MM.1S (cell line): ENCODE measurements around the gene COL6A3.

Experiments used
- EZH2 ChIP-seq: fragments of 300-600 bp; sonication (generic); optimal IDR thresholded peaks from 2 replicates; pipeline ENCODE3; 2017; ENCODE audit warnings: low read depth, mild to moderate bottlenecking, antibody characterized with exemption, low read length, mixed read lengths
- EZH2phosphoT487 ChIP-seq: fragments of 300-600 bp; sonication (generic); IDR thresholded peaks from 2 replicates; pipeline ENCODE4 v1.6.1; 2018; ENCODE audit warnings: antibody characterized with exemption, low read length
- TF ChIP-seq, protein P1 (sequence below): fragments of 300-600 bp; sonication (generic); IDR thresholded peaks from 2 replicates; pipeline ENCODE4 v1.5.1; 2016; ENCODE audit warnings: antibody characterized with exemption, low read length, mixed read lengths

DNA sequence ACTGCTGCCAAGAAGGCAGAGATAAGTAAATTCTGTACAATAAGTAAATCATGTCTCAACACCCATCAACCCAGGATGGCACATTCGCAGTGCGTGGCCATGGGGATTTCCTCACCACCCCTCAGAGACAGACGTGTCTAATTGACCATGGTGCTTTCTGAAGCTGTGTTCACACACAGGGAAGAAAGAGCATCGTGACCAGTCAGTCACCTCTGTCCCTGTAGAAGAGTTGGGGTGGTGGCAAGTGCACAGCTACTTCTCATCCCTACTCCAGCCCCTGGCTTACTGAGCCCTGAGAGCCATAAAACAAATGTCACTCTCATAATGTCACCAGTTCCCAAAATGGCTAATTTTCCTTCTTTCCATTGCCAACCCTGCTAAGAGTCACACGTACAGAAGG is 41.8 kb upstream of the COL6A3 start:
- TF ChIP-seq EZH2 (no peak), EZH2phosphoT487 (no peak)
- TF ChIP-seq, protein P1, sequence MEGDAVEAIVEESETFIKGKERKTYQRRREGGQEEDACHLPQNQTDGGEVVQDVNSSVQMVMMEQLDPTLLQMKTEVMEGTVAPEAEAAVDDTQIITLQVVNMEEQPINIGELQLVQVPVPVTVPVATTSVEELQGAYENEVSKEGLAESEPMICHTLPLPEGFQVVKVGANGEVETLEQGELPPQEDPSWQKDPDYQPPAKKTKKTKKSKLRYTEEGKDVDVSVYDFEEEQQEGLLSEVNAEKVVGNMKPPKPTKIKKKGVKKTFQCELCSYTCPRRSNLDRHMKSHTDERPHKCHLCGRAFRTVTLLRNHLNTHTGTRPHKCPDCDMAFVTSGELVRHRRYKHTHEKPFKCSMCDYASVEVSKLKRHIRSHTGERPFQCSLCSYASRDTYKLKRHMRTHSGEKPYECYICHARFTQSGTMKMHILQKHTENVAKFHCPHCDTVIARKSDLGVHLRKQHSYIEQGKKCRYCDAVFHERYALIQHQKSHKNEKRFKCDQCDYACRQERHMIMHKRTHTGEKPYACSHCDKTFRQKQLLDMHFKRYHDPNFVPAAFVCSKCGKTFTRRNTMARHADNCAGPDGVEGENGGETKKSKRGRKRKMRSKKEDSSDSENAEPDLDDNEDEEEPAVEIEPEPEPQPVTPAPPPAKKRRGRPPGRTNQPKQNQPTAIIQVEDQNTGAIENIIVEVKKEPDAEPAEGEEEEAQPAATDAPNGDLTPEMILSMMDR = no peak
